ENCODE results near the gene TTC31. TPM values are rescaled to one million over a fixed set of nuclear protein-coding genes. Genes with fewer than 3 reads are reported as not detected.

Gene TTC31
- total RNA-seq, 1 experiment from 2014 or later: 26.4 TPM

- BruUV-seq (replicated peaks): no TSS peak
- Histone ChIP-seq H4K20me1 (ENCODE audit: insufficient read depth) (no peaks in the 10 kb centered on the region), H3K9ac (ENCODE audit: low read length) (no peak overlapping the region), H3K9me3 (ENCODE audit: control insufficient read depth in 1 of 2, insufficient read depth in 1 of 2, low read depth in 1 of 2, low read length in 2 of 2) (no peaks in the 10 kb centered on the region), H3K4me3 (replicated peaks in 1 of 2; ENCODE audit: low read depth in 1 of 2, low read length in 2 of 2) (no peak overlapping the region), H3K36me3 (ENCODE audit: control insufficient read depth in 1 of 2, insufficient read depth in 2 of 2, low read length in 2 of 2) (peaks cover under 1 to 11% of the 10 kb centered on the region in 2 experiments; a peak in 2 of 4 replicates), H3K27me3 (ENCODE audit: insufficient read depth, low read length) (no peaks in the 10 kb centered on the region), H3K4me2 (ENCODE audit: low read length) (no peak overlapping the region), H2AFZ (ENCODE audit: low read depth, low read length, poor library complexity, severe bottlenecking) (no peak overlapping the region), H3K79me2 (ENCODE audit: insufficient read depth, low read length) (peaks cover 6% of the 10 kb centered on the region), H3K27ac (ENCODE audit: low read depth, low read length) (no peak overlapping the region), H3K9me2 (ENCODE audit: insufficient read depth) (no peaks in the 10 kb centered on the region), H3K4me1 (ENCODE audit: control insufficient read depth in 1 of 2, insufficient read depth in 2 of 2, low read length in 2 of 2) (peaks cover 18 to 40% of the 10 kb centered on the region in 2 experiments)
- intact Hi-C loops (cut with micrococcal nuclease): no loop called here
- ChIA-PET POLR2A (interaction anchor here (1.3 kb wide), 1 partner anchor 25 kb away, joined by 3 read pairs; no protein-coding TSS in a partner anchor), RAD21 (ENCODE audit: low non-redundant PET in 1 of 2, low total read pairs in 2 of 2, uncharacterized antibody in 2 of 2, unreplicated experiment in 2 of 2) (no interaction called here), CTCF (interaction anchor here (0.8 kb wide), 1 partner anchor 18 kb away, joined by 3 read pairs; the partner anchor contains the start of genes CCDC142 and TTC31)
- ATAC-seq (no peak), DNase-seq (ENCODE audit: low read depth, low spot score) (no peak)
- TF ChIP-seq FOSL1 (IDR thresholded peaks at IDR 0.05; ENCODE audit: low read depth) (no peak), TCF7L2 (IDR thresholded peaks at IDR 0.05; ENCODE audit: borderline replicate concordance, extremely low read depth, insufficient read depth, insufficient read length) (no peak), RAD21 (IDR thresholded peaks at IDR 0.05; ENCODE audit: low read depth) (no peak), EGR1 (IDR thresholded peaks at IDR 0.05; ENCODE audit: low read depth) (no peak), SRF (IDR thresholded peaks at IDR 0.05; ENCODE audit: low read depth) (no peak), ZBTB33 (IDR thresholded peaks at IDR 0.05; ENCODE audit: extremely low read depth, insufficient replicate concordance, low read length) (no peak), EZH2 (IDR thresholded peaks at IDR 0.05) (no peak), REST (IDR thresholded peaks at IDR 0.05; ENCODE audit: low read depth) (no peak), CEBPB (IDR thresholded peaks at IDR 0.05; ENCODE audit: low read depth) (no peak), YY1 (IDR thresholded peaks at IDR 0.05; ENCODE audit: extremely low read depth, insufficient replicate concordance, low read depth, low read length) (no peak), MAX (IDR thresholded peaks at IDR 0.05) (no peak), ATF3 (IDR thresholded peaks at IDR 0.05) (no peak), CTCF (IDR thresholded peaks at IDR 0.05 in 2 of 3, conservative IDR thresholded peaks at IDR 0.05 in 1 of 3; ENCODE audit: borderline replicate concordance in 1 of 3, insufficient read depth in 1 of 3, low read depth in 2 of 3, low read length in 2 of 3) (no peak), ELF1 (IDR thresholded peaks at IDR 0.05; ENCODE audit: borderline replicate concordance, low read depth) (no peak), CBX3 (IDR thresholded peaks at IDR 0.05; ENCODE audit: low read depth) (no peak)
Observed at GRCh38 chr2:74500578-74500946, 17.7 kb downstream of the TTC31 start.
